ENCODE measurements around the gene DSCAML1.

DNA sequence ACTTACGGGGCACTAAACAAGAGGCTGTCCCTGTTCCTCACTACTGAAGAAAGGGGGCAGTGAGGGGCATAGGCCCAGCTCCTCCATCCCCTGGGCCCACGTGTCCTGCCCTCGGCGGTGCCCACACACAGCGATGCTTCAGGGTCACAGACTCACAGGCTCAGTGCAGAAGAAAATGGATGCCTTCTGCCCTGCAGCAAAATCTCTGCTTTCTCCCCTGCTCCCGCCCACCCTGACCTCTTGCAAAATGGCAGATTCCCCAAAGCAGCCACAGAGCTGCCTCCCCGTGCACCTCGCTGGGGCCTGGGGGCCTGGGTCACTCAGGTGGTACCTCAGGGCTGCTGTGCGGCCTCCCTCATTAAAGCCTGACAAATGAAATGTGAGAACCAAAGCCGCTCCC is 204.0 kb downstream of the DSCAML1 start:
- no peak for TF ChIP-seq EZH2phosphoT487 (IDR thresholded peaks at IDR 0.05; ENCODE audit: insufficient read depth, low read depth)
- no peak for TF ChIP-seq EZH2 (IDR thresholded peaks at IDR 0.05; ENCODE audit: insufficient read depth, poor library complexity, severe bottlenecking)
